GM20431 (cell line): ENCODE data around the gene ESPNL.
"Not testable (repeated sequence)": the region's sequence is repeated elsewhere in the genome, so short reads cannot be mapped to it uniquely, and the experiment has no call there.

ENCODE experiments used
- in situ Hi-C: fragments of 300-500 bp; cut with MseI, MboI; formaldehyde crosslinking; loops from one replicate; pipeline ENCODE4 v1.15.0; 2020; ENCODE audit warnings: low sequenced_read_pairs; ENCODE audit not compliant: unreplicated experiment

Gene ESPNL

DNA sequence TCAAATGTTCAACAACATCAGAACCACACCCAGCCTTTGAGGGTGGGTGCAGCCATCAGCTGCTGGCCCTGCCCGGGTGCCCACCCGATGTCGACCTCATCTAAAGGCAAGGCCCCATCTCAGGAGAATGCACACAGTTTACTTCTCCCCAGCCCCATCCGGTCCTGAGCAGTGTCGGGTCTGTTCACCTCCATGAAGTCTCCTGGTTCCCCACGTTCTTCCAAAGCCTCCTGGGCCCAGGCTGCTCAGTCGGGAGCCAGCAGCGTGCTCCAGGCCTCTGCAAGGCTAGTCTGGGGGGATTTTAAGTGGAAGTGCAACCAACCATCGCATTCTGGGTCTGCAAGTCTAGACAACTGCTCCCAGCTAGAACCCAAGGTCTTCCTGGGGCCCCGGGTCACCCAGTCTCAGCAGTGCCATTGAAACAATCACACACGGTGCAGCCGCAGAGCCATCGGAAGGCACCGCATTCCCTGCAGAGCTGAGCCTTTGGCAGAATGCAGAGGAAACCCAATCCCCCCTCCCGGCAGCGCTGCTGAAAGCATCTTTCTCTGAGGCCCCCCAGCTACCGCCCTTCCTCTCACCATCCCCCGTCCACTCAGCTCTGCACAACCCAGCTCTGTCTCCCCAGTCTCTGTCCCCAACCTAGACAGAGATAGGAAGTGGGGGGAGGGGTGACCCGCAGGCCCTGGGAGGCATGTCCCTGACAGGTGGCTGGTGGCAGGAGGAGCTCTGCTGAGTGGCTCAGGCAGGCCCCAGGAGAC lies 8.5 kb downstream of the ESPNL start:
- in situ Hi-C loops: no loop called here

DNA sequence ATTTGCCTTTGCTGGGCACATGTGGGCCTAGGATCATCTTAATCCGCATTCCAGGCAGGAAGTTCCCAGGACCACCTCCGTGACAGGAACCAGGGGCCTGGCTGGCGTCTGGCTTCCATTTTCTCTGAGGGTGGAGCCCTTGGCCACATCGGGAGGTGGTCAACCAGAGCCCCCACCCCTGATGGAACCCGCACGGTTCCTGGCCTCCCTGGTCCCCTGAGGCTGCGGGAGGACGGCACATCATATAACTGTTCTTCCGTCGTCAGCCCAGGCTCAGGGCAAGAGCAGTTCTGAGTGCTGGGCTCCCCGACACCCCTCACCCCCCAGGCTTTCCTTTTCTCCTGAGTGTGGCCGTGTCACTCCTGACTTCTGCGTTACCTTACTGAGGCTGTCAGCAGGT lies 13.5 kb downstream of the ESPNL start:
- in situ Hi-C loops: no loop called here

DNA sequence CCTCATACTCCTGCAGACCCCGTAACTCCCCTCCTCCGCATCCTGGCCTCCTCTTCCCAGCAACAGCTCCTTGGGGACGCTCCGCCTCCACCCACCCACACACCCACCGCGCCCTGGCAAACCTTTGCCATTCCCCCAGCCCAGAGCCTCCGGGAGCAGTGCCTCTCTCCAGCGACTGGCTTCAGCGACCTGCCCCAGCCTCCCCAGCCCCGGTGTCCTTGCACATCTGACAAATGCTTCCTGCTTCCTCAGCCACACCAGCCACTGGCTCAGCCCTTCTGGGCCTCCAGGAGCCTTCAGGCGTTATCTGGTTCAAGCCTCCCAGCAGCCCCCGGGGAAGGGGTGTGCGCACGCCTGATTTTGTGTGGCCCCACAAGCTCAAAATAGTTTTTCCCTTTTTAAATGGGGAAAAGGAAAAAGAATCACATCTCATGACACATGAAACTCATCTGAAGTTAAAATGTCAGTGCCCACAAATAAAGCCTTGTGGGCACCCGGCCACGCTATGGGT lies 14.2 kb downstream of the ESPNL start:
- in situ Hi-C loops: no loop called here

DNA sequence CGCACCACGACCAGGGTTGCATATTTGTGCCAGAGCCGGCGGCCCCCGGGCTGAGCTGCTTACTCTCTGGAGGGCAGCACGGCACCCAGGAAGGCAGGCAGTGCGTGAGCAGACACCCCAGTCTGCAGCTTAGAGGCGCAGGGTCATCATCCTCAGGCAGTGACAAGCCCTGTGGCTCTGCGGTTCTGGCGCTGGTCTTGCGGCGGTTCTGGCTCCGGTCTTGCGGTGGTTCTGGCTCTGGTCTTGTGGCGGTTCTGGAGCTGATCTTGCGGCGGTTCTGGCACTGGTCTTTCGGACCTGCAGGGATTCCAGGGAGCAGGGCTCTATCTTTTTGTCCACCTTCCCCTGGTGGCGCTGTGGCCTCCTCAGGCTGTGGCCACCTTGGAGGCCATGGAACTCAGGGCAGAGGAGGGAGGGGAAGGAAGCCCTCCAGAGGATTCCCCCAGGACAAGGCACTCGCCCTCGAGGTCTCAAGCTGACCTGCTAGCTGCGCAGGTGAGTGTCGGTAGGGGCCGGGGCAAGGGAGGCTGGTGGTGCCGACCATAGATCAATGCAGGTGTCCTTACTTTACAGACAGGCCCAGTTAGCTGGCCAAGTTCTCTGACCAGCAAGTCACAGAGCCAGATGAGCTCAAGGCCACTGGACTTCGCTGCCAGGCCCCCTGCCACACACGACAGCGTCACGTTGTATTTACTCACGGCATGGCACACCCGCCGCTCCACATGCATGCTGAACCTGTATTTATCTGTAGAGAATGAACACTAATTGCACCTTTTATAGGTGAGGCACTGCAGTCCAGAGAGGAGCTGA lies 14.9 kb downstream of the ESPNL start:
- in situ Hi-C loops: no loop called here

DNA sequence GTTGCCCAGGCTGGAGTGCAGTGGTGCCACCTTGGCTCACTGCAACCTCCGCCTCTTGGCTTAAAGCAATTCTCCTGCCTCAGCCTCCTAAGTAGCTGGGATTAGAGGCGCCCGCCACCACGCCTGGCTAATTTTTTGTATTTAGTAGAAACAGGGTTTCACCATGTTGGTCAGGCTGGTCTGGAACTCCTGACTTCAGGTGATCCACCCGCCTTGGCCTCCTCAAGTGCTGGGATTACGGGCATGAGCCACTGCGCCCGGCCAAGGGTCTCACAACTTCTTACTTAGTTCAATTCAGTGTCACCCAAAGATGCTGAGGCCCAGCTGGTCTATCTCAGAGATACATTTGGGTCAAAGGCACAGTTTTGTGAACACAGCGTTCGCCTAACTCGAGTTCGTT lies 15.6 kb downstream of the ESPNL start:
- in situ Hi-C loops: not testable (repeated sequence)

DNA sequence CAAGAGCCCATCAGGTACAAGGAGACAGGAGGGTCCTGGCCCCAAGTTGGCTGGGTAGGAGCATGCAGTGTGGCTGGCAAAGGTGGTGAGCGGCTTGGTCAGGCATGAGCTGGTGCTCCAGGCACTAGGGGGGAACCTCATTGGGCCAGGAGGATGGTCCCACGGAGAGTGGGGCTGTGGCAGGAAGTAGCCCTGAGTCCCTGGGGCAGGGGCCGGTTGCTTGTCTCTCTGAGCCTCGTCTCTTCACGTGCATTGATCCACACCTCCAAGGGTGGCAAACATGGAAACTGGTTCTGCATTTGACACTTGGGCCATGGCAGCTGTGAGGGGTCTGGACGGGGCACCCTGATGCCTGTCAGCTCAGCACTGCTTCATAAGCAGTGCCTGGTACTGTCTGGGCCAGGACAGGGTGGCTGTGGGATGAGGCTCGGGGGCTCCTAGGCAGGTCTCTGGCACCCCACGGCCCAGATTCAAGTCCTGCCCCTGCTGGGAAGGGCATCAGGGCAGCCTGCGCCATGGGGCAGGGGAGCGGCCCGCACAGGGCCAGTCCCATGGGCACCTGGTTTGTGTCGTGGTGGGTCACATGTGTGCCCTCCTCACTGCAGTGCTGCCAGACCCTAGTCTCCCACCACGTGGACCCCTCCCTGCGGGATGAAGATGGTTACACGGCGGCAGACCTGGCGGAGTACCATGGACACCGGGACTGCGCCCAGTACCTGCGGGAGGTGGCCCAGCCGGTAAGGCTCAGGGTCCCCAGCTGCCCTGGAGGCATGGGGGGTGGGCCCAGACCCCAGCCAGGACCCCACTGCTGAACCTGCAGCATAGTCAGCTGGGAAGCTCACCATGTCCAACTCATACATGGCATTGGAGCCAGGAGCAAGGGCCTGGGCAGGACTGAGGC lies 16.4 kb downstream of the ESPNL start:
- in situ Hi-C loops: no loop called here

DNA sequence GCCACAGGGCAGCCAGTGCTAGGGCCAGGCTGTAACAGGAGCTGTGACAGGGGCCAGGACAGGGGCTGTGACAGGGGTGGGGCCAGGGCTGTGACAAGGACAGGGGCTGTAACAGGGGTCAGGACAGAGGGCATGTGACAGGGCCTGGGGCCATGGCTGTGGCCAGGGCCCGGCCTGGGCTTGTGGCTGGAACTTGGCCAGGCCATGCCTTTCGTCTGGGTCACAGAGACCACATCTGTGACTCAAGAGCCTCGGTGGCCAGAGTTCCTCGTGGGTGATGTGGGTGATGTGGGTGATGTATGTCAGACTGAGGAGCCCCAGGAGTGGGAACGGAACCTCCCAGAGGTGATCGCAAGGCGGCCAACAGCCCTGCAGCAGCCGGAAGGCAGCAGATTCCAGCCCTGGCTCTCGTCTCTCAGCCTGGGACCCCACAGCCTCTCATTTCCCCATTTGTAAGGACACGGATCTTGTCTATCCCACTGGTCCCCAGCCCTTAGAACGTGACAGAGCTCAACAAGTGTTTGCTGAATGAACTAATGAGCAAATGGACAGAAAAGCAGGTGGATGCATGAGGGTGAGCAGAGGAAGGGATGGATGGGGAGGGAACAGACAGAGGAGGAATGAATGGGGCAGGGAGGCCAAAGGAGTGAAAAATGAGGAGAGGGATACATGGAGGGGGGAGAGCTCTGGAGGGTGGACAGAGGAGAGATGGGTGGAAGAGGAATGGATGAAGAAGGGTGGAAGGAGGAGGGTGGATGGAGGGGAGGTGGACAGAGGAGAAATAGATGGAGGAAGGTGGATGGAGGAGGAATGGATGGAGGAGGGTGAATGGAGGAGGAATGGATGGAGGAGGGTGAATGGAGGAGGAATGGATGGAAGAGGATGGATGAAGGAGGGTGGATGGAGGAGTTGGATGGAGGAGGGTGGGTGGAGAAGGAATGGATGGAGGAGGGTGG lies 17.3 kb downstream of the ESPNL start:
- in situ Hi-C loops: no loop called here

DNA sequence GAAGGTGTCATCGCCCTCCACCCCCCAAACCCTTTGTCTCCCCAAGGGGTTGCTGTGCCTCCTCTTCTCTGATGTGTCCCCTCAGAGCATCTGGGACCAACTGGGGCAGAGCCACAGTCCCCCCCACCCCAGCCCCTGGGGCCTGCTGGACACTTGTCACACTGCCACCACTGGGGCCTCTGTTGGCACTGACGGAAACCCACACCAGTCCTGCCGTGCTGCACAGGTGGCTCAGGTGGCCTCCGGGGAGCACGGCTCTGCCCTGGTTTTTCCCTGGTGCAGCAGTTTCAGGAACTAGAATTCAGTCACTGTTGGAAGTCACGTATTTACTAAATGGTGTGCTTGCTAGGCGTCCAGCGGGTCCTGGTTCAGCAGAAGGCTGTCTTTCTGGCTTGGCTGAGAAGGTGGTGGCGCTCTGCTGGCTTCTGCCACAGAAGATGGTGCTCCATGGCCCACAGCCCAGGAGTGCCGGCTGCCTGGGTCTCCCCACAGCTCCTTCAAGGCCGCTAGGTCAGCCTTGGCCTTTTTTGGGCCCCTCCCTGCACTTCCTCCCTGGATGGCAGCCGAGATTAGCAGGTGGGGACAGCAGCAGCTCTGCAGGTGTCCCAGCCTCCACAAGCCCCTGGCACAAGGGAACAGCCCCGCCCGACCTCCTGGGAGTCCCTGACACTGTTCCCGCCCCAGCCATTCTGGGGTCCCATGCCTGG lies 19.8 kb downstream of the ESPNL start:
- in situ Hi-C loops: no loop called here

DNA sequence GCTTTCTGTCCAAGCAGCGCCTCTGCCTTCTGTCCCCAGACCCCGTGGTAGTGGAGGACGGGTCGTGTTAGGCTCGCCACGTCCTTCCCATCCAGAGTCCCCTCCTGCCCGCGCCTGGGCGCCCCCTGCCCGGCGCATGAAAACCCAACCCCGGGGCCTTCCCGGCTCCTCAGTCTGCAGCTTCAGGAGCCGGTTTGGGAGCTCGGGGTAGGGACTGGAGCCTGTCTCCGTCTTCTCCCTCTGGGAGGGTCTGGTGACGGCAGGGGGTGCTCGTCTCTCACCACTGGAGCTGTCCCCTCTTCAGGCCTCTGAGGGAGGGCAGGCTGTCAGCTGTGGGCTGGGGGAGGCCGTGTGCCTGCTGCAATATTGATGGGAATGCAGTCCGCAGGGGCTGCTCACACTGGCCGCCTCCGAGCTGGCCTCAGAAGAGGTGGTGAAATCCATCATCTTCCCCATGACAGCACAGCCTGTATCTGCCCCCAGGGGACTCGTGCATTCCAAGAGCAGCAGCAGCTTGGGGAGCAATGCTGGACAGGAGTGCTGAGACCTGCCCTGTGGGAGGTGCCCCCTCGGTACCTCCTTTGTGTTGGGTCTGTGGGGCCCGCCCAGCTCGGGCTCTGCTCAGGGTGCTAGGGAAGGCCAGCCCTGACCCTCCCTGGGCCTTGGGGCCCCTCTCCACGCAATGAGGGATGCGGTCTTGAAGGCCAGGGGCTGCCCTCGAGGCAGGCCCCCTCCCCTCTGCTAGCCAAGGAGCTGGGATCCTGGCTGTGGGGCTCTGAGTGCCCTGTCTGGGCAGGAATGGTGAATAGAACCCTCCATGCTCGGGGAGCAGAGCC lies 20.5 kb downstream of the ESPNL start:
- in situ Hi-C loops: no loop called here

DNA sequence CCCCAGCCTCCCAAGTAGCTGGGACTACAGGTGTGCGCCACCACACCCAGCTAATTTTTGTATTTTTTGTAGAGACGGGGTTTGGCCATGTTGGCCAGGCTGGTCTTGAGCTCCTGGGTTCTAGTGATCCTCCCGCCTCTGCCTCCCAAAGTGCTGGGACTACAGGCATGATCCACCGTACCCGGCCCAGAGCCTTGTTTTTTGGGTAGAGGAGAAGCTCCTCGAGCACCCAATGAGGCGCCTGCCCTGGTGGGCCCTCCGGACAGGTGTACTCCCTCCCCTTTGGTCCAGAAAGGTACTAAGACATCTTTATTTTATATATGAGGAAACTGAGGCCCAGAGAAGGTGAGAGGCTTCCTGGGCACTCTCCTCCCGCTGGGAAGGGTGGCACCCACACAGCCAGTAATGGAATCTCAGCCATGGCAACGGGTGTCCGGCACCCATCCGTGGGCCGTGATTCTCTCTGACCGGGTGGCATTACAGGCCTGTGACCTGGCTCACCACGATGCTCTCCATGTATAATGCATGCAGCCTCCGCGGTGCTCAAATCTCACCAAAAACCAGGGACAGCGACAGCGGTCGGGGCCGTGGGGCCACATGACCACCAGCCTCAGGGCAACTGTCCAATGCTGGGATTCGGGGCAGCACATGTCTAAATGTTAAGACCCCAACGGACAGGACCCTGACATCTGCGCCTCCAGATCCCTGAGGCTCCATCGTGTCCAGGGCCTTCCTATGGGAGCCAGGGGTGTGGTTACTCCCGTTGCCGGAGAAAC lies 21.6 kb downstream of the ESPNL start:
- in situ Hi-C loops: no loop called here

DNA sequence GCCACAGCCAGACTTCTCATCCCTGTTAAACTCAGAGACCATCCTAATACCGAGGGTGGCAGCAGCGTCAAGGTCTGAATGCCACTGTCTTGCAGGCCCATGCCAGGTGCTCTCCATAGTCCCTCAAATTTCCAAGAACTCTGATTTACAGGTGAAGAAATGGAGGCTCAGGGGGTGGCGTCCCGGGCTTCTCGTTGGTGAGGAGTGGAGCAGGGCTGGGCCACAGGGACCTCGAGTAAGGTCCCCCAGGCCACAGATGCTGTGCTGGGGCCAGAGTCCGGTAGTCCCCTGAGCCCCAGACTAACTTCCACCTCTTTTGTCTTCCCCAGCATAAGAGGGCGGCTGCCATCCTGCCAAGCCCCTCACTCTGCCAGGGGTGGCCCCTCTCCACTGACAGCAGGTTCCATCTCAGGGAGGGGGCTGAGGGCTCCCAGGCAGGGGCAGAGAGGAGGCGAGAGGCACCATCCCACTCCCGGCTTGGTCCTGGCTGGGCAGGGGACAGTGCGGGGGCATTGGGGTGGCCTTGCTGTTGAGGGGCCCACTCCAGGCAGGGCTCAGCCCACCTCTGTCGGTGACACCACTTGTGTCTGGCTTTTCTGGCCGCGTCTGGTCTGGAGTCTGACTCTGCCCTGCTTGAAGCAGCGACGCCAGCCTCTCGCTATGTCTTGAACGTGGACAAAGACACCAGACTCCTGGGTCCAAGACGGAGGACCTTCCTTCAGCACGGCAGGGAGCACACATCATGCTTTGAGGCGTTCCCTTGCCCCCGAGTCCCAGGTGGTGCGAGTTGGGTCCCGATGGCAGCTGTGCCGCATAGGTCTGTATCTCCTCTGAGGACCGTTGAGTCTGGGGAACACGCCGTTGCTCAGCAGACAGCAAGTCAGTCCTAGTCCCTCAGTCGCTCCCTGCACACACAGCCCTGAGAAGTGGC lies 22.4 kb downstream of the ESPNL start:
- in situ Hi-C loops: no loop called here

DNA sequence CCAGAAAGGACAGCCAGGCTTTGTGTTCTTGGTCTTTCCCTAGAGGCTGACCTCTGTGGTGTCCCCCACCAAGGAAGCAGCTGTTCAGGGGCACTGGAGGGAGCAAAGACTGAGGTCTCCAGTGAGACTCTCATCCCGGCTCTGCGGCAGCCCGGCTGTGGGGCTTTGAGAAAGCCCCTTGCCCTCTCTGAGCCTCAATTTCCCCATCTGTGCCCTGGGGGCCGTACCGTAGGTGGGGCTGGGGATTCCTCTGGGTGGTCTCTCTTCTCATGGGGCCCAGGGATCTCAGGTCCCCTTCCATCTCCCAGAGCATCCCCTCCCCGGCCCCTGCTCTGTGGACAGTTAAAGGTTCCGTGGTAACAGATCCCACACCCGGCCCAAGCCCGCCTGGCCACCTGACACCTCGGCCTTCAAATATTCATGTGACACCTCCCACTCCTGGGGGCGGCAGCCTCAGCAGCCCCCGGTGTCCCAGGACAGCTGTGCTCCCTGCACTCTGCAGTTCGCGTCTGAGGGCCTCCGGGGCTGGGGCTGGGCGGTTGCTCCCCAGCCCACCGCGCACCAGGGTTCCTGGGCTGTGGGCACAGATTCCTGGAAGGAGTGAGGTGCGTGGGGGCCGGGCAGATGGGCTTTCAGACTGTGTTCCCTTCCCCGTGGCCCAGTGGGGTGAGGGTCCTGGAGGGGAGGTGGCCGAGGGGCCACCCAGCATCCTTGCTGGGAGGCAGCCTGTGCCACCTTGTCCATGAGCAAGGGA lies 23.3 kb downstream of the ESPNL start:
- in situ Hi-C loops: no loop called here

DNA sequence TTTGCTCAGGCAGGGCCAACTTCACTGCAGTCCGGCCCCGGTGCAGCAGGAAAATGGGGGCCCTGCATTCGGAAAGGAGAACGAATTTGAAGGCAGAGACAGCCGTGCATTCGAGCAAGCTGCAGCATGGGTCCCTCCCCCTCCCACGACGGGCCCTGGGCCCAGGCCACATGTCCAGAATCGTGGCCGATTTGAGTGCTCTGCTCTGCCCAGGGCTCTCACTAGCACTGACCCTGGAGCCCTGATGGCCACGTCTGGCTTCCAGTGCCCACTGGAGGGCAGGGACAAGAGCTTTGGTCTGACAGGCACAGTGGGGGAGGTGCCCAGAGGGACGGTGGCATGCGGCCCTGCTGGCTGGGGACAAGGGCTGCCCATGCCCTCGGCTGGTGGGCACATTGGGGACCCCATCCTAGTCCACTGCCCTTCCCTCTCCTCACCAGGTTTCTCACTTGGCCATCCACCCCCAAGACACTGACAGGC lies 23.9 kb downstream of the ESPNL start:
- in situ Hi-C loops: no loop called here

DNA sequence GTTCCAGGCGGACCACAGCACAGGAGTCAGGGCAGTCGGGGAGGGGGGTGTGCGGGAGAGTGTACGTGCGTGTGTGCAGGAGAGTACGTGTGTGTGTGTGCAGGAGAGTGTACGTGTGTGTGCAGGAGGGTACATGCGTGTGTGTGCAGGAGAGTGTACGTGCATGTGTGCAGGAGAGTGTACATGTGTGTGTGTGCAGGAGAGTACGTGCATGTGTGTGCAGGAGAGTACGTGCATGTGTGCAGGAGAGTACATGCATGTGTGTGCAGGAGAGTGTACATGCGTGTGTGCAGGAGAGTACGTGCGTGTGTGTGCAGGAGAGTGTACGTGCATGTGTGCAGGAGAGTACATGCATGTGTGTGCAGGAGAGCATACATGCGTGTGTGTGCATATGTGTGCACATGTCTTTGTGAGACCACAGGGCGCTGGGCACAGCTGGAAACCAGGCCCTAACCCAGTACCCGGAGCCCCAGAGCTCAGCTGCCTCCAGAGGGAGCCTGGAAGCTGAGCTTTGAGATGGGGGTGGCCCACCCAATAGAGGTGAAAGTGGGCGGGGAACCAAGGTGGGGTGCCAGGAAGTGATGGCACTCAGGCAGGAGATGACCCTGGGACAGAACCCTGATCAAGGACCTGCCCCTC lies 24.5 kb downstream of the ESPNL start:
- in situ Hi-C loops: no loop called here
